Neural cell (in vitro differentiated cells): ENCODE data around the gene SLC13A3. TPM values are rescaled to one million over a fixed set of nuclear protein-coding genes. Genes with fewer than 3 reads are reported as not detected.

Experiments used
- H2AFZ ChIP-seq: fragments of 200-600, 300-800 bp; sonication (generic), shearing (Covaris generic); 2 replicates; pipeline ENCODE4 v1.6.0; 2014; ENCODE audit warnings: low read depth, mild to moderate bottlenecking, antibody characterized with exemption, low read length, moderate library complexity
- H3F3A ChIP-seq: fragments of 200-600 bp; shearing (Covaris generic); 2 replicates; pipeline ENCODE4 v1.6.1; 2016; ENCODE audit warnings: mild to moderate bottlenecking, moderate library complexity, mixed read lengths, antibody characterized with exemption, low read length; ENCODE audit not compliant: insufficient read depth, poor library complexity, severe bottlenecking
- H3K27ac ChIP-seq: fragments of 200-600, 300-800 bp; sonication (generic), shearing (Covaris generic); 2 replicates; pipeline ENCODE4 v1.5.1; 2014; ENCODE audit warnings: mild to moderate bottlenecking, low read length, moderate library complexity
- H3K27me3 ChIP-seq: fragments of 300-800, 200-600 bp; sonication (generic), shearing (Covaris generic); 2 replicates; pipeline ENCODE4 v1.6.0; 2014; ENCODE audit warnings: mild to moderate bottlenecking, low read depth, low read length, moderate library complexity; ENCODE audit not compliant: insufficient read depth
- H3K36me3 ChIP-seq: fragments of 300-800, 200-600 bp; sonication (generic), shearing (Covaris generic); 2 replicates; pipeline ENCODE4 v1.5.1; 2014; ENCODE audit warnings: mild to moderate bottlenecking, antibody characterized with exemption, low read length, moderate library complexity; ENCODE audit not compliant: insufficient read depth
- H3K4me2 ChIP-seq: fragments of 300-800, 200-600 bp; sonication (generic), shearing (Covaris generic); 2 replicates; pipeline ENCODE4 v1.6.0; 2014; ENCODE audit warnings: mild to moderate bottlenecking, low read length
- H3K4me3 ChIP-seq: fragments of 300-800, 200-600 bp; sonication (generic), shearing (Covaris generic); 2 replicates; pipeline ENCODE4 v1.5.1; 2014; ENCODE audit warnings: mild to moderate bottlenecking, low read length, moderate library complexity
- H3K79me2 ChIP-seq: fragments of 200-600 bp; shearing (Covaris generic); replicated peaks from 2 replicates; pipeline ENCODE4 v1.6.0; 2014; ENCODE audit warnings: mild to moderate bottlenecking, low read length, moderate library complexity; ENCODE audit not compliant: insufficient read depth
- H3K9ac ChIP-seq: fragments of 300-800, 200-600 bp; sonication (generic), shearing (Covaris generic); 2 replicates; pipeline ENCODE4 v1.6.1; 2016; ENCODE audit warnings: mild to moderate bottlenecking, low read length, mixed read lengths
- H3K9me2 ChIP-seq: fragments of 200-600 bp; shearing (Covaris generic); 2 replicates; pipeline ENCODE4 v1.6.1; 2016; ENCODE audit warnings: mild to moderate bottlenecking, low read length, mixed read lengths; ENCODE audit not compliant: insufficient read depth
- H3K9me3 ChIP-seq: fragments of 200-600, 300-800 bp; sonication (generic), shearing (Covaris generic); 2 replicates; pipeline ENCODE4 v1.6.1; 2016; ENCODE audit warnings: mild to moderate bottlenecking, mixed run types, low read length, moderate library complexity, mixed read lengths
- H4K20me1 ChIP-seq: fragments of 200-600 bp; shearing (Covaris generic); 2 replicates; pipeline ENCODE4 v1.6.1; 2016; ENCODE audit warnings: mild to moderate bottlenecking, mixed run types; ENCODE audit not compliant: insufficient read depth
- CTCF ChIP-seq: fragments of 450-650 bp; IDR thresholded peaks from 2 replicates; pipeline ENCODE4 v1.5.1; 2014; ENCODE audit warnings: antibody characterized with exemption, mild to moderate bottlenecking, moderate library complexity; ENCODE audit not compliant: poor library complexity, severe bottlenecking
- EP300 ChIP-seq: fragments of 450-650 bp; conservative IDR thresholded peaks from 2 replicates; pipeline ENCODE4 v1.6.1; 2014; ENCODE audit warnings: antibody characterized with exemption, mild to moderate bottlenecking, moderate library complexity; ENCODE audit not compliant: poor library complexity, severe bottlenecking
- EZH2 ChIP-seq: fragments of 200-600, 300-800 bp; shearing (Covaris generic), sonication (generic); IDR thresholded peaks from 2 replicates; pipeline ENCODE4 v1.6.1; 2014; ENCODE audit warnings: antibody characterized with exemption, low read length, borderline replicate concordance, mild to moderate bottlenecking; ENCODE audit not compliant: insufficient read depth, poor library complexity, severe bottlenecking
- MXI1 ChIP-seq: fragments of 450-650 bp; conservative IDR thresholded peaks from 2 replicates; pipeline ENCODE4 v1.6.1; 2014; ENCODE audit warnings: antibody characterized with exemption, mild to moderate bottlenecking; ENCODE audit not compliant: poor library complexity, severe bottlenecking
- POLR2AphosphoS5 ChIP-seq: IDR thresholded peaks from 2 replicates; pipeline ENCODE4 v1.6.1; 2012
- RAD21 ChIP-seq: fragments of 450-650 bp; conservative IDR thresholded peaks from 2 replicates; pipeline ENCODE4 v1.6.1; 2014; ENCODE audit warnings: antibody characterized with exemption, mild to moderate bottlenecking, moderate library complexity
- REST ChIP-seq: IDR thresholded peaks from 2 replicates; pipeline ENCODE4 v1.6.1; 2012; ENCODE audit warnings: borderline replicate concordance
- SMC3 ChIP-seq: fragments of 450-650 bp; conservative IDR thresholded peaks from 2 replicates; pipeline ENCODE4 v1.6.1; 2014; ENCODE audit warnings: antibody characterized with exemption, mild to moderate bottlenecking, moderate library complexity; ENCODE audit not compliant: poor library complexity
- TAF1 ChIP-seq: IDR thresholded peaks from 2 replicates; pipeline ENCODE4 v1.6.1; 2012; ENCODE audit warnings: low read depth
- polyA plus RNA-seq: library from polyadenylated mRNA; depleted of rRNA; stranded (reverse); fragments of >200 nt; gene quantifications from 2 replicates; pipeline ENCODE4 v1.2.3, GENCODE V29; 2014

Gene SLC13A3
- polyA plus RNA-seq, 1 donor from 2014 or later: 5.5 TPM

DNA sequence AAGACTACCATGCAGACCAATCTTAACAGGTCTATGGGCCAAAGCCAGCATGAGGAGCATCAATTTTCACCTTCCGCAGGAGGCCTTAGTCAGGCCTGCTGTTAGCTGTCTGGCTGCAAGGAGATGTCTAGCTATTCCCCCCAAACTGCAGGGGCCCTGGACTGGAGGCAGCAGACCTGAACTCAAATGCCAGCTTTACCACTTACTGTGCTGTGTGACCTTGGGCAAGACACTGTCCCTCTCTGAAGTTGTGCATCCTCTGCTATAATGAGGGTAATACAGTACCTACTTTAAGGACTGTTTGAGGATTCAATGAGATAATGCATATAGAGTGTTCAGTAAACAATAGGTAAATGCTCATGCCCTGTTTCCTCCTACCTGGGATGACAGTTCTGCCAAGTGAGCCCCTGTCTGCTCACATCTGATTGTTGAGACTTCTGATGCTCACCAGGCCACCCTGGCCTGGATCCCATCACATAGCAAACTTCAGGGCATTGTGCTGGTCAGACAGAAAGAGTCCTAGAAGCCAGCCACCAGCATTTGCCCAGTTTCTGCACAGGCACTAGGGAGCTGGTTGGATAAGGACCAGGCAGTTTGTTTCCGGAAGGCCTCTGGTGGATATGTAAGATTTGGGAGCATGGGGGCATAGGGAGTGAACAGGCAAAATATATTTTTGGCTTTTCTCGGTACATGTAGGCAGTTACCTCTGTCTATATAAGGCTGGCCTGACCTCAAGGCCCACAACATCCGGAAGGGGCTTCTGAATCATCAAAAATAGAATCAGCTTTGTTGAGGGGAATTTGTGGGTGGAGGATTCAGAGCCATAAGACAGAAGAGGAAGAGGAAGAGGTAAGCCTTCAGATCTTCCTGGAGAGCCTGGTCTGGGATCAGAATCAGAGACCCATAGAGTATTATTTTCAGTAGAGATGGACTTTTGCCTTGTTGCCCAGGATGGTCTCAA, 98.5 kb downstream of the SLC13A3 start:
- no peak overlapping the region for H2AFZ ChIP-seq
- no peak overlapping the region for H3K9ac ChIP-seq
- no peaks in the 10 kb centered on the region for H3K36me3 ChIP-seq
- no peaks in the 10 kb centered on the region for H3F3A ChIP-seq
- H3K4me2 ChIP-seq: no peak overlapping the region
- H4K20me1 ChIP-seq: no peaks in the 10 kb centered on the region
- no peaks in the 10 kb centered on the region for H3K27me3 ChIP-seq
- no peaks in the 10 kb centered on the region for H3K9me2 ChIP-seq
- H3K79me2 ChIP-seq: no peaks in the 10 kb centered on the region
- no peaks in the 10 kb centered on the region for H3K9me3 ChIP-seq
- H3K27ac ChIP-seq: no peak overlapping the region
- no peak overlapping the region for H3K4me3 ChIP-seq
- TF ChIP-seq MXI1: no peak

GRCh38 chr20:46551522-46552381, 99.5 kb downstream of the SLC13A3 start:
- no peak overlapping the region for H3K27ac ChIP-seq
- H3K4me2 ChIP-seq: no peak overlapping the region
- no peak overlapping the region for H3K9ac ChIP-seq

More at GRCh38 chr20:46551522-46552381, 99.5 kb downstream of the SLC13A3 start:
- no peaks in the 10 kb centered on the region for H3K9me2 ChIP-seq
- no peaks in the 10 kb centered on the region for H3K27me3 ChIP-seq
- H3F3A ChIP-seq: no peaks in the 10 kb centered on the region
- no peaks in the 10 kb centered on the region for H3K36me3 ChIP-seq
- no peak overlapping the region for H2AFZ ChIP-seq
- H3K9me3 ChIP-seq: no peaks in the 10 kb centered on the region
- H3K4me3 ChIP-seq: no peak overlapping the region
- H3K79me2 ChIP-seq: no peaks in the 10 kb centered on the region
- H4K20me1 ChIP-seq: no peaks in the 10 kb centered on the region
- no peak for TF ChIP-seq REST
- no peak for TF ChIP-seq EP300
- no peak for TF ChIP-seq CTCF
- no peak for TF ChIP-seq POLR2AphosphoS5
- TF ChIP-seq TAF1: no peak
- TF ChIP-seq EZH2: no peak
- TF ChIP-seq MXI1: no peak
- TF ChIP-seq RAD21: no peak
- TF ChIP-seq SMC3: no peak
